HG03060 (cell line): ENCODE data around the gene PCDHA7.
"Not testable (repeated sequence)": the region's sequence is repeated elsewhere in the genome, so short reads cannot be mapped to it uniquely, and the experiment has no call there.

Experiments used
- ATAC-seq: cut with Tn5 transposase; IDR thresholded peaks from one replicate; pipeline ENCODE4 v1.9.1; 2021; ENCODE audit warnings: low read depth, moderate number of reproducible peaks; ENCODE audit not compliant: unreplicated experiment

Gene PCDHA7, protein sequence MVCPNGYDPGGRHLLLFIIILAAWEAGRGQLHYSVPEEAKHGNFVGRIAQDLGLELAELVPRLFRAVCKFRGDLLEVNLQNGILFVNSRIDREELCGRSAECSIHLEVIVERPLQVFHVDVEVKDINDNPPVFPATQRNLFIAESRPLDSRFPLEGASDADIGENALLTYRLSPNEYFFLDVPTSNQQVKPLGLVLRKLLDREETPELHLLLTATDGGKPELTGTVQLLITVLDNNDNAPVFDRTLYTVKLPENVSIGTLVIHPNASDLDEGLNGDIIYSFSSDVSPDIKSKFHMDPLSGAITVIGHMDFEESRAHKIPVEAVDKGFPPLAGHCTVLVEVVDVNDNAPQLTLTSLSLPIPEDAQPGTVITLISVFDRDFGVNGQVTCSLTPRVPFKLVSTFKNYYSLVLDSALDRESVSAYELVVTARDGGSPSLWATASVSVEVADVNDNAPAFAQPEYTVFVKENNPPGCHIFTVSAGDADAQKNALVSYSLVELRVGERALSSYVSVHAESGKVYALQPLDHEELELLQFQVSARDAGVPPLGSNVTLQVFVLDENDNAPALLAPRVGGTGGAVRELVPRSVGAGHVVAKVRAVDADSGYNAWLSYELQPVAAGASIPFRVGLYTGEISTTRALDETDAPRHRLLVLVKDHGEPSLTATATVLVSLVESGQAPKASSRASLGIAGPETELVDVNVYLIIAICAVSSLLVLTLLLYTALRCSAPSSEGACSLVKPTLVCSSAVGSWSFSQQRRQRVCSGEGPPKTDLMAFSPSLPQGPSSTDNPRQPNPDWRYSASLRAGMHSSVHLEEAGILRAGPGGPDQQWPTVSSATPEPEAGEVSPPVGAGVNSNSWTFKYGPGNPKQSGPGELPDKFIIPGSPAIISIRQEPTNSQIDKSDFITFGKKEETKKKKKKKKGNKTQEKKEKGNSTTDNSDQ

DNA sequence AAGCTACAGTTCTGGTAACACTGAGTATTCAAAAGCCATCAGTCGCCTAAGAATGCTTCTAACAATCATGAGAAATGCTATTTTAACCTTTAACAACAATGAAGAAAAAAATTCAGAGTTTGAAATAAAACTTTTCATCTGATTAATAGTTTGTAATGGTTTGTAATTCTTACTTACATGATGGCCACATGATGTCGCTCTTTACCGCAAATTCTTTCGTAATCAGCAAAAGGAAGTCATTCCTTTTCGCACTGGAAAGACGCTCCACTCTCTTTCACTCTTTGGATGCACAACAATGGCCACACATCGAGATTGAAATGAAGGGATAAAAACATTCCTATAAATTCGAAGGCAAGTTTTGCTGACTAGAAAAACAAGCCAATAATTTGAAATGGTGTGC lies at the start of gene PCDHA7:
TSS of gene PCDHA7 (plus strand) at position 277 of the 400 bp plus-strand sequence. CDS start at position 392, 115 bp downstream.
- no peak for ATAC-seq

DNA sequence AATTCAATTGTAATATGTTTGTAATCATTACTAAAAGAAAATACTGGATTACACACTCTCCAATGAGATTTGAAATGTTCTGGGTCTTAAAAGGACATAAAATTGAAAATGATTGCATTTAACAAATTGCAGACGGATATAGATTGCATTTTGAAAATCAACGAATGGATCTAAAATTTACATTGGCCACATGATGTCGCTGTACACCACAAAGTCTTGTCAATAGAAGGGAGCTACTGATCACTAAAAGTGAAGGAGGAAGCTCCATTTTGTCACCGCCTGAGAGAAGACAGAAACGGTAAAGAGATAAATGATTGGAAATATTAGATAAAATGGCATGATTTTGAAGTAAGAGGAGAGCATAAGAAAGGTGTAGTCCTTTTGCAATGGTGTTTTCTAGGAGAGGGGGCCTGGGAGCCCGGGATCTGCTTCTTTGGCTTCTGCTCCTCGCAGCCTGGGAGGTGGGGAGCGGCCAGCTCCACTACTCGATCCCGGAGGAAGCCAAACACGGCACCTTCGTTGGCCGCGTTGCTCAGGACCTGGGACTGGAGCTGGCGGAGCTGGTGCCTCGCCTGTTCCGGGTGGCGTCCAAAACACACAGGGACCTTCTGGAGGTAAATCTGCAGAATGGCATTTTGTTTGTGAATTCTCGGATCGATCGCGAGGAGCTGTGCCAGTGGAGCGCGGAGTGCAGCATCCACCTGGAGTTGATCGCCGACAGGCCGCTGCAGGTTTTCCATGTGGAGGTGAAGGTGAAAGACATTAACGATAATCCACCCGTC lies 48.0 kb upstream of the PCDHA7 start, which contains the start of gene PCDHA1:
TSS of gene PCDHA1 (plus strand) at position 236 of the 782 bp plus-strand sequence.
- no peak for ATAC-seq

DNA sequence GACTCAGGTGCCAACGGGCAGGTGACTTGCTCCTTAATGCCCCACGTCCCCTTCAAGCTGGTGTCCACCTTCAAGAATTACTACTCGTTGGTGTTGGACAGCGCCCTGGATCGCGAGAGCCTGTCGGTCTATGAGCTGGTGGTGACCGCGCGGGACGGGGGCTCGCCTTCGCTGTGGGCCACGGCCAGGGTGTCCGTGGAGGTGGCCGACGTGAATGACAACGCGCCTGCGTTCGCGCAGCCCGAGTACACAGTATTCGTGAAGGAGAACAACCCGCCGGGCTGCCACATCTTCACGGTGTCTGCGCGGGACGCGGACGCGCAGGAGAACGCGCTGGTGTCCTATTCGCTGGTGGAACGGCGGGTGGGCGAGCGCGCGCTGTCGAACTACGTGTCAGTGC lies 46.6 kb upstream of the PCDHA7 start:
- not testable (repeated sequence) for ATAC-seq

DNA sequence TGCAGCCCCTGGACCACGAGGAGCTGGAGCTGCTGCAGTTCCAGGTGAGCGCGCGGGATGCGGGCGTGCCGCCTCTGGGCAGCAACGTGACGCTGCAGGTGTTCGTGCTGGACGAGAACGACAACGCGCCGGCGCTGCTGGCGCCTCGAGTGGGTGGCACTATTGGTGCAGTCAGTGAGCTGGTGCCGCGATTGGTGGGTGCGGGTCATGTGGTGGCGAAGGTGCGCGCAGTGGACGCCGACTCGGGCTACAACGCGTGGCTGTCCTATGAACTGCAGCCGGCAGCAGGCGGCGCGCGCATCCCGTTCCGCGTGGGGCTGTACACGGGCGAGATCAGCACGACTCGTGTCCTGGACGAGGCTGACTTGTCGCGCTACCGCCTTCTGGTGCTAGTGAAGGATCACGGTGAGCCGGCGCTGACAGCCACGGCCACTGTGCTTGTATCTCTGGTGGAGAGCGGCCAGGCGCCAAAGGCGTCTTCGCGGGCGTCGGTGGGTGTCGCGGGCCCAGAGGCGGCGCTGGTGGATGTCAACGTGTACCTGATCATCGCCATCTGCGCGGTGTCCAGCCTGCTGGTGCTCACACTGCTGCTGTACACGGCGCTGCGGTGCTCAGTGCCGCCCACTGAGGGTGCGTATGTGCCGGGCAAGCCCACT lies 46.1 kb upstream of the PCDHA7 start:
- ATAC-seq: not testable (repeated sequence)

DNA sequence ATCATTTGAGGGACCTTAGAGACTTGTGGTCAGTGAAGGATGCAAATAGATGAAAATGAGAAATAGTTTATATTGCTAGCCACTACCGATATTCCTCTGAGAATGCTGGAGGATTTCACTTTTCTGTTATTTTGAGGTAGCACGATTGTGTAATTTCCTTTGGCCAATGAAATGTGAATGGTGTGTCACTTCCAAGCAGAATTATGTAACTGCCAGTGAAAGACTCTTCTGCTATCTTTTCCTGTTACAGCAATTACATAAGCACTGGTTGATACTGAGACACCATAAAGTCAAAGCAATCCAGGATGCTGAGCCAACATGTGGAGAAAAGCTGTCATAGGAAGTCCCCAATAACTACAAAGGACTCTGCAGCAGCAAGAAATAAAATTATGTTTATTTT lies 43.0 kb upstream of the PCDHA7 start:
- no peak for ATAC-seq

DNA sequence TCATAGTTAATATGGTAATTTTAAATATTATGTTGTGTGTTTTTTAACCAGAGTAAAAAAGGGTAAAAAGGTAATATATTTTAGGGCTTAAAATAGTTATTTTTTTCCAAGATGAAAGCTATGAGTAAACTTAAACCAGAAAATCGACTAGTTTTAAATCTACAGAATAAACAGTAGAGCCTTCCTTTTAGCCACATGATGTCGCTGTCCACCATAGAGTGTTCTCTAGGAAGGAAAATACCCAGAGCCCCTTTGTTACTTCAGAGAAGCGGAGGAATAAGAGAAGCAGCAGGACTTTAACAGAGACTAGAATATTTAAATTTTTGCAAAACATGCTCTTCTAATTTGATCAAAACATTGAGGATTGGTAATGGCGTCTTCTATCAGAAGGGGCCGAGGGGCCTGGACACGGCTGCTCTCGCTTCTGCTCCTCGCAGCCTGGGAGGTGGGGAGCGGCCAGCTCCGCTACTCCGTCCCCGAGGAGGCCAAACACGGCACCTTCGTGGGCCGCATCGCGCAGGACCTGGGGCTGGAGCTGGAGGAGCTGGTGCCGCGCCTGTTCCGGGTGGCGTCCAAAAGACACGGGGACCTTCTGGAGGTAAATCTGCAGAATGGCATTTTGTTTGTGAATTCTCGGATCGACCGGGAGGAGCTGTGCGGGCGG lies 39.3 kb upstream of the PCDHA7 start, which contains the start of gene PCDHA2:
TSS of gene PCDHA2 (plus strand) at position 258 of the 664 bp plus-strand sequence.
- no peak for ATAC-seq

DNA sequence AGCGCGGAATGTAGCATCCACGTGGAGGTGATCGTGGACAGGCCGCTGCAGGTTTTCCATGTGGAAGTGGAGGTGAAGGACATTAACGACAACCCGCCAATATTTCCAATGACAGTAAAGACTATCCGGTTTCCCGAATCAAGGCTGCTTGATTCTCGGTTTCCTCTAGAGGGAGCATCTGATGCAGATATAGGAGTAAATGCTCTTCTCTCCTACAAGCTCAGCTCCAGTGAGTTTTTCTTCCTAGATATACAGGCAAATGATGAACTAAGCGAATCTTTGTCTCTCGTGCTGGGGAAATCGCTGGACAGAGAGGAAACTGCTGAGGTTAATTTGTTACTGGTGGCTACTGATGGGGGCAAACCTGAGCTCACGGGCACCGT lies 38.8 kb upstream of the PCDHA7 start:
- ATAC-seq: no peak

DNA sequence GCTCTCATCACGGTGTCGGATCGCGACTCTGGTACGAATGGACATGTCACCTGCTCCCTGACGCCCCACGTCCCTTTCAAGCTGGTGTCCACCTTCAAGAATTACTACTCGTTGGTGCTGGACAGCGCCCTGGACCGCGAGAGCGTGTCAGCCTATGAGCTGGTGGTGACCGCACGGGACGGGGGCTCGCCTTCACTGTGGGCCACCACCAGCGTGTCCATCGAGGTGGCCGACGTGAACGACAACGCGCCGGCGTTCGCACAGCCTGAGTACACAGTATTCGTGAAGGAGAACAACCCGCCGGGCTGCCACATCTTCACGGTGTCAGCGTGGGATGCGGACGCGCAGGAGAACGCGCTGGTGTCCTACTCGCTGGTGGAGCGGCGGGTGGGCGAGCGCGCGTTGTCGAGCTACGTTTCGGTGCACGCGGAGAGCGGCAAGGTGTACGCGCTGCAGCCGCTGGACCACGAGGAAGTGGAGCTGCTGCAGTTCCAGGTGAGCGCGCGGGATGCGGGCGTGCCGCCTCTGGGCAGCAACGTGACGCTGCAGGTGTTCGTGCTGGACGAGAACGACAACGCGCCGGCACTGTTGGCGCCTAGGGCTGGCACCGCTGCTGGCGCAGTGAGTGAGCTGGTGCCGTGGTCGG lies 37.9 kb upstream of the PCDHA7 start:
- not testable (repeated sequence) for ATAC-seq

DNA sequence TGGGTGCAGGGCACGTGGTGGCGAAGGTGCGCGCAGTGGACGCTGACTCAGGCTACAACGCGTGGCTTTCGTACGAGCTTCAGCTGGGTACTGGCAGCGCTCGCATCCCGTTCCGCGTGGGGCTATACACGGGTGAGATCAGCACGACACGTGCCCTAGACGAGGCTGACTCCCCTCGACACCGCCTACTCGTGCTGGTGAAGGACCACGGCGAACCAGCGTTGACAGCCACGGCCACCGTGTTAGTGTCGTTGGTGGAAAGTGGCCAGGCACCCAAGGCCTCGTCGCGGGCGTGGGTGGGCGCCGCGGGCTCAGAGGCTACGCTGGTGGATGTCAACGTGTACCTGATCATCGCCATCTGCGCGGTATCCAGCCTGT lies 37.4 kb upstream of the PCDHA7 start:
- no peak for ATAC-seq

DNA sequence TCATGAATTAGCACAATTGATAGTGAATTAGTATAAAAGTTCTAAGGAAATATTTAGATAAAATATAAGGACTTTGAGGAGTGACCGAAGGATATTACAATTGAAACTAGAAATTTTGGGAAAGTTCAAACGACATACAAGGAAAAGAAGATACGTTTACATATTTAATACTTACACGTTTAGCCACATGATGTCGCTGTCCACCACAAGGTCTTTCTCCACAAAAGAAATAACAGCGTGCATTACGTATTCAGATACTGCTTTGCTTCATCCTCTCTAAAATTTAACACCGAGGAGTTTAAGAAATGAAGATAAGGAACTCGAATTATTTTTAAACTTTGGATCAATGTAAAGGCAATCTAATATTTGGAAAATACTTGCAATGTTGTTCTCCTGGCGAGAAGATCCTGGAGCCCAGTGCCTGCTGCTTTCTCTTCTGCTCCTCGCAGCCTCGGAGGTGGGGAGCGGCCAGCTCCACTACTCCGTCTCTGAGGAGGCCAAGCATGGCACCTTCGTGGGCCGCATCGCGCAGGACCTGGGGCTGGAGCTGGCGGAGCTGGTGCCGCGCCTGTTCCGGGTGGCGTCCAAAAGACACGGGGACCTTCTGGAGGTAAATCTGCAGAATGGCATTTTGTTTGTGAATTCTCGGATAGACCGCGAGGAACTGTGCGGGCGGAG lies 33.1 kb upstream of the PCDHA7 start, which contains the start of gene PCDHA3:
TSS of gene PCDHA3 (plus strand) at position 242 of the 678 bp plus-strand sequence.
- no peak for ATAC-seq

DNA sequence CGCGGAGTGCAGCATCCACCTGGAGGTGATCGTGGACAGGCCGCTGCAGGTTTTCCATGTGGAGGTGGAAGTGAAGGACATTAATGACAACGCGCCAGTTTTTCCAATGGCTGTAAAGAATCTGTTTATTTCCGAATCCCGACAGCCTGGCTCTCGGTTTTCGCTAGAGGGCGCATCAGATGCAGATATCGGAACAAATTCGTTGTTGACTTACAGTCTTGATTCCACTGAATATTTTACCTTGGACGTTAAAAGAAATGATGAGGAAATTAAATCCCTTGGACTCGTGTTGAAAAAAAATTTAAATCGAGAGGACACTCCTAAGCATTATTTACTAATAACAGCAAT lies 32.6 kb upstream of the PCDHA7 start:
- ATAC-seq: no peak

DNA sequence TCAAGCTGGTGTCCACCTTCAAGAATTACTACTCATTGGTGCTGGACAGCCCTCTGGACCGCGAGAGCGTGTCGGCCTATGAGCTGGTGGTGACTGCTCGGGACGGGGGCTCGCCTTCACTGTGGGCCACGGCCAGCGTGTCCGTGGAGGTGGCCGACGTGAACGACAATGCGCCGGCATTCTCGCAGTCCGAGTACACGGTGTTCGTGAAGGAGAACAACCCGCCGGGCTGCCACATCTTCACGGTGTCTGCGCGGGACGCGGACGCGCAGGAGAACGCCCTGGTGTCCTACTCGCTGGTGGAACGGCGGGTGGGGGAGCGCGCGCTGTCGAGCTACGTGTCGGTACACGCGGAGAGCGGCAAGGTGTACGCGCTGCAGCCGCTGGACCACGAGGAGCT lies 31.7 kb upstream of the PCDHA7 start:
- ATAC-seq: not testable (repeated sequence)

DNA sequence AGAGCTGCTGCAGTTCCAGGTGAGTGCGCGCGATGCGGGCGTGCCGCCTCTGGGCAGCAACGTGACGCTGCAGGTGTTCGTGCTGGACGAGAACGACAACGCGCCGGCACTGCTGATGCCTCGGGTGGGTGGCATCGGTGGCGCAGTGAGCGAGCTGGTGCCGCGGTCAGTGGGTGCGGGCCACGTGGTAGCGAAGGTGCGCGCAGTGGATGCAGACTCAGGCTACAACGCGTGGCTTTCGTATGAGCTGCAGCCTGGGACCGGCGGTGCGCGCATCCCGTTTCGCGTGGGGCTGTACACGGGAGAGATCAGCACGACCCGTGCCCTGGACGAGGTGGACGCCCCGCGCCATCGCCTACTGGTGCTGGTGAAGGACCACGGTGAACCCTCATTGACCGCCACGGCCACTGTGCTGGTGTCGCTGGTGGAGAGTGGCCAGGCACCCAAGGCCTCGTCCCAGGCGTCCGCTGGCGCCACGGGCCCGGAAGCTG lies 31.2 kb upstream of the PCDHA7 start:
- no peak for ATAC-seq

DNA sequence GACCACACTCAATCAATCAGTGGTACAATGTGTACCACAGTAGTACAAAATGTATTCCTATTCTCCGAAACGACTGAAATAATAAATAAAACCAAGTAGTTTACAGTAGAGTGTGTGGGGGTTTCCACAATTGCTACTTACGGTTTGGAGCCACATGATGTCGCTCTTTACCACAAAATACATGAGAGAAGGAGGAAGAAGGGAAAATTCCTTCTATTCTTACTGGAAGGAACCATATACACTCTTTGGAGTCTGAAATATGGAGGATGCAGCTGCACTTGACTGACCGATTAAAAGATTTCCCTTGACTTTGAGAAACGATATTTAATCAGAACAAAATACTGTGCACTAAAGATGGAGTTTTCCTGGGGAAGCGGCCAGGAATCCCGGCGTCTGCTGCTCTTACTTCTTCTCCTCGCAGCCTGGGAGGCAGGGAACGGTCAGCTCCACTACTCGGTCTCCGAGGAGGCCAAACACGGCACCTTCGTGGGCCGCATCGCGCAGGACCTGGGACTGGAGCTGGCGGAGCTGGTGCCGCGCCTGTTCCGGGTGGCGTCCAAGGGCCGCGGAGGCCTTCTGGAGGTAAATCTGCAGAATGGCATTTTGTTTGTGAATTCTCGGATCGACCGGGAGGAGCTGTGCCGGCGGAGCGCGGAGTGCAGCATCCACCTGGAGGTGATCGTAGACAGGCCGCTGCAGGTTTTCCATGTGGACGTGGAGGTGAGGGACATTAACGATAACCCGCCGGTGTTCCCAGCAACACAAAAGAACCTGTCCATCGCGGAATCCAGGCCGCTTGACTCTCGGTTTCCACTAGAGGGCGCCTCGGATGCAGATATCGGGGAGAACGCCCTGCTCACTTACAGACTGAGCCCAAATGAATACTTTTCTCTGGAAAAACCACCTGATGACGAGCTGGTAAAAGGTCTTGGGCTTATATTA lies 27.0 kb upstream of the PCDHA7 start, which contains the start of gene PCDHA4:
TSS of gene PCDHA4 (plus strand) at position 235 of the 942 bp plus-strand sequence.
- ATAC-seq: no peak

DNA sequence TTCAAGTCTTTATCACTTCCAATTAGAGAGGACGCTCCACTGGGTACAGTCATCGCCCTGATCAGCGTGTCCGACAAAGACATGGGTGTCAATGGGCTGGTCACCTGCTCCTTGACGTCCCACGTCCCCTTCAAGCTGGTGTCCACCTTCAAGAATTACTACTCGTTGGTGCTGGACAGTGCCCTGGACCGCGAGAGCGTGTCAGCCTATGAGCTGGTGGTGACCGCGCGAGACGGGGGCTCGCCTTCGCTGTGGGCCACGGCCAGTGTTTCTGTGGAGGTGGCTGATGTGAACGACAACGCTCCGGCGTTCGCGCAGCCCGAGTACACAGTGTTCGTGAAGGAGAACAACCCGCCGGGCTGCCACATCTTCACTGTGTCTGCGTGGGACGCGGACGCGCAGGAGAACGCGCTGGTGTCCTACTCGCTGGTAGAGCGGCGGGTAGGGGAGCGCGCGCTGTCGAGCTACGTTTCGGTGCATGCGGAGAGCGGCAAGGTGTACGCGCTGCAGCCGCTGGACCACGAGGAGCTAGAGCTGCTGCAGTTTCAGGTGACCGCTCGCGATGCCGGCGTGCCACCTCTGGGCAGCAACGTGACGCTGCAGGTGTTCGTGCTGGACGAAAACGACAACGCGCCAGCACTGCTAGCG lies 25.7 kb upstream of the PCDHA7 start:
- ATAC-seq: not testable (repeated sequence)

DNA sequence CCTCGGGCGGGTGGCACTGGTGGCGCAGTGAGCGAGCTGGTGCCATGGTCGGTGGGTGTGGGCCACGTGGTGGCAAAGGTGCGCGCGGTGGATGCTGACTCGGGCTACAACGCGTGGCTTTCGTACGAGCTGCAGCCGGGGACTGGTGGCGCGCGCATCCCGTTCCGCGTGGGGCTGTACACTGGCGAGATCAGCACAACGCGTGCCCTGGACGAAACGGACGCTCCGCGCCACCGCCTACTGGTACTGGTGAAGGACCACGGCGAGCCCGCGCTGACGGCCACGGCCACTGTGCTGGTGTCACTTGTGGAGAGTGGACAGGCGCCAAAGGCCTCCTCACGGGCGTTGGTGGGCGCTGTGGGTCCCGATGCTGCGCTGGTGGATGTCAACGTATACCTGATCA lies 25.2 kb upstream of the PCDHA7 start:
- no peak for ATAC-seq
